ENCODE measurements around the gene RBL2. TPM values are rescaled to one million over a fixed set of nuclear protein-coding genes. Genes with fewer than 3 reads are reported as not detected.

Gene RBL2
- total RNA-seq, 1 donor from 2014 or later, result 44.1 TPM

GRCh38 chr16:53486230-53486629, 52.0 kb downstream of the RBL2 start:
- Mint-ChIP-seq H3K27ac (ENCODE audit: unreplicated experiment) (no peak overlapping the region), H3K4me3 (ENCODE audit: unreplicated experiment) (no peak overlapping the region), H3K4me1 (ENCODE audit: low read depth, unreplicated experiment) (no peaks in the 10 kb centered on the region), H3K27me3 (ENCODE audit: unreplicated experiment) (no peaks in the 10 kb centered on the region), H3K9me3 (ENCODE audit: unreplicated experiment) (no peaks in the 10 kb centered on the region), H3K36me3 (ENCODE audit: unreplicated experiment) (peaks cover 23% of the 10 kb centered on the region)
- no peak for DNase-seq
- TF ChIP-seq, protein P1, sequence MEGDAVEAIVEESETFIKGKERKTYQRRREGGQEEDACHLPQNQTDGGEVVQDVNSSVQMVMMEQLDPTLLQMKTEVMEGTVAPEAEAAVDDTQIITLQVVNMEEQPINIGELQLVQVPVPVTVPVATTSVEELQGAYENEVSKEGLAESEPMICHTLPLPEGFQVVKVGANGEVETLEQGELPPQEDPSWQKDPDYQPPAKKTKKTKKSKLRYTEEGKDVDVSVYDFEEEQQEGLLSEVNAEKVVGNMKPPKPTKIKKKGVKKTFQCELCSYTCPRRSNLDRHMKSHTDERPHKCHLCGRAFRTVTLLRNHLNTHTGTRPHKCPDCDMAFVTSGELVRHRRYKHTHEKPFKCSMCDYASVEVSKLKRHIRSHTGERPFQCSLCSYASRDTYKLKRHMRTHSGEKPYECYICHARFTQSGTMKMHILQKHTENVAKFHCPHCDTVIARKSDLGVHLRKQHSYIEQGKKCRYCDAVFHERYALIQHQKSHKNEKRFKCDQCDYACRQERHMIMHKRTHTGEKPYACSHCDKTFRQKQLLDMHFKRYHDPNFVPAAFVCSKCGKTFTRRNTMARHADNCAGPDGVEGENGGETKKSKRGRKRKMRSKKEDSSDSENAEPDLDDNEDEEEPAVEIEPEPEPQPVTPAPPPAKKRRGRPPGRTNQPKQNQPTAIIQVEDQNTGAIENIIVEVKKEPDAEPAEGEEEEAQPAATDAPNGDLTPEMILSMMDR (IDR thresholded peaks at IDR 0.05; ENCODE audit: partially characterized antibody, unreplicated experiment), result no peak

- H3K9me3 Mint-ChIP-seq (ENCODE audit: unreplicated experiment), result no peaks in the 10 kb centered on the region
- H3K27me3 Mint-ChIP-seq (ENCODE audit: unreplicated experiment), result no peaks in the 10 kb centered on the region
- no peaks in the 10 kb centered on the region for H3K4me1 Mint-ChIP-seq (ENCODE audit: low read depth, unreplicated experiment)
- TF ChIP-seq, protein P1 (IDR thresholded peaks at IDR 0.05; ENCODE audit: partially characterized antibody, unreplicated experiment), result no peak
- no peak for DNase-seq
- no peak overlapping the region for H3K27ac Mint-ChIP-seq (ENCODE audit: unreplicated experiment)
- no peak overlapping the region for H3K4me3 Mint-ChIP-seq (ENCODE audit: unreplicated experiment)
- H3K36me3 Mint-ChIP-seq (ENCODE audit: unreplicated experiment), result peaks cover 13% of the 10 kb centered on the region
Observed at GRCh38 chr16:53489755-53490154, 55.5 kb downstream of the RBL2 start.

DNA sequence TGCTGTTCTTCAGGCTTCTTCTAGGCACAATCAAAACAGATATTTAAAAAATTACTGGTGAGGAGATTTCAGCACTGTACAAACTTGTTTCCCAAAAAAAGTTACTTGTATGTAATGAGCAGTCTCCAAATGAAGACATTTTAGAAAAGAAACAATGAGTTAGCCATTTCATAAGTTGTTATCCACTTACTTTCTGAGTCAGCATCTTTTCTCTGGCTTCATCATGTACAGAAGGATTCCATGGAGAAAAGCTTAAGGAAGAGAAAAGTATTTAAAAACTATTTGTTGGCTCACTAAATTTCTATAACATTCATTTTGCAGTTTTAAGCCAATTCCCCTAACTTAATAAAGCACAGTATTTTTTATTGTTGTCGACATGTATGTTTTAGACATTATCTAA, 58.2 kb downstream of the RBL2 start:
- Mint-ChIP-seq H3K27ac (ENCODE audit: unreplicated experiment) (no peak overlapping the region), H3K27me3 (ENCODE audit: unreplicated experiment) (no peaks in the 10 kb centered on the region), H3K4me1 (ENCODE audit: low read depth, unreplicated experiment) (peaks cover 2% of the 10 kb centered on the region), H3K36me3 (ENCODE audit: unreplicated experiment) (no peaks in the 10 kb centered on the region), H3K4me3 (ENCODE audit: unreplicated experiment) (no peak overlapping the region), H3K9me3 (ENCODE audit: unreplicated experiment) (no peaks in the 10 kb centered on the region)
- no peak for DNase-seq
- TF ChIP-seq, protein P1 (IDR thresholded peaks at IDR 0.05; ENCODE audit: partially characterized antibody, unreplicated experiment), result no peak

- TF ChIP-seq, protein P1 (IDR thresholded peaks at IDR 0.05; ENCODE audit: partially characterized antibody, unreplicated experiment), result no peak
- no peak for DNase-seq
- H3K36me3 Mint-ChIP-seq (ENCODE audit: unreplicated experiment), result no peaks in the 10 kb centered on the region
- H3K4me1 Mint-ChIP-seq (ENCODE audit: low read depth, unreplicated experiment), result peaks cover 2% of the 10 kb centered on the region
- no peaks in the 10 kb centered on the region for H3K9me3 Mint-ChIP-seq (ENCODE audit: unreplicated experiment)
- H3K27me3 Mint-ChIP-seq (ENCODE audit: unreplicated experiment), result no peaks in the 10 kb centered on the region
- H3K27ac Mint-ChIP-seq (ENCODE audit: unreplicated experiment), result no peak overlapping the region
- H3K4me3 Mint-ChIP-seq (ENCODE audit: unreplicated experiment), result no peak overlapping the region
Observed at GRCh38 chr16:53494636-53495035, 60.4 kb downstream of the RBL2 start.

- no peak for DNase-seq
- TF ChIP-seq, protein P1 (IDR thresholded peaks at IDR 0.05; ENCODE audit: partially characterized antibody, unreplicated experiment), result no peak
- H3K9me3 Mint-ChIP-seq (ENCODE audit: unreplicated experiment), result no peaks in the 10 kb centered on the region
- no peak overlapping the region for H3K4me3 Mint-ChIP-seq (ENCODE audit: unreplicated experiment)
- peaks cover 2% of the 10 kb centered on the region for H3K4me1 Mint-ChIP-seq (ENCODE audit: low read depth, unreplicated experiment)
- H3K36me3 Mint-ChIP-seq (ENCODE audit: unreplicated experiment), result no peaks in the 10 kb centered on the region
- no peak overlapping the region for H3K27ac Mint-ChIP-seq (ENCODE audit: unreplicated experiment)
- no peaks in the 10 kb centered on the region for H3K27me3 Mint-ChIP-seq (ENCODE audit: unreplicated experiment)
Observed at GRCh38 chr16:53495325-53495724, 61.1 kb downstream of the RBL2 start.

Measured in glutamatergic neuron (in vitro differentiated cells).